Sigmoid colon (tissue), 4 donors: ENCODE measurements around the gene TRIO.

Experiments used
- CTCF ChIP-seq, 4 experiments: fragments of 450-650 bp in 3 of 4; fragments of 200-600 bp in 1 of 4; IDR thresholded peaks; one replicate each; pipeline ENCODE4 v1.5.1; 2016 to 2019; ENCODE audit warnings: antibody characterized with exemption in 4 of 4, mild to moderate bottlenecking in 3 of 4, moderate library complexity in 2 of 4
- EP300 ChIP-seq, 4 donors: sonication (generic); formaldehyde crosslinking; IDR thresholded peaks; one replicate each; pipeline ENCODE4 v1.6.1; 2017; ENCODE audit warnings: antibody characterized with exemption in 4 of 4
- POLR2AphosphoS5 ChIP-seq, 4 donors: sonication (generic); formaldehyde crosslinking; IDR thresholded peaks; one replicate each; pipeline ENCODE4 v1.6.1; 2017; ENCODE audit warnings: antibody characterized with exemption in 4 of 4

- TF ChIP-seq CTCF (IDR thresholded peaks at IDR 0.05) (no peak), EP300 (IDR thresholded peaks at IDR 0.05) (peak in 1 of 4 donors; percentile 47), POLR2AphosphoS5 (IDR thresholded peaks at IDR 0.05) (peak; percentile 43 to 95 (median 65))
Observed at GRCh38 chr5:14264605-14265316, 121.6 kb downstream of the TRIO start.
